WTC11 (cell line): Measurements from ENCODE around the gene ELP4. TPM values are rescaled to one million over a fixed set of nuclear protein-coding genes. Genes with fewer than 3 reads are reported as not detected.
A peak's percentile ranks its signal among the peaks of the same experiment; 100 is the strongest.

ENCODE experiments used
- ATAC-seq: fragments of 200-7000 bp; cut with Tn5 transposase; 2 replicates; pipeline ENCODE4 v1.10.0; 2021; ENCODE audit warnings: mild to moderate bottlenecking, moderate library complexity
- CTCF ChIA-PET: fragments of 300-600 bp; sonication (Branson Sonifier 250); formaldehyde crosslinking; loops from one replicate; lab custom pipeline; 2021; ENCODE audit warnings: antibody characterized with exemption; lab: Charles Lee
- POLR2A ChIA-PET: fragments of 350-600 bp; sonication (Branson Sonifier 250); formaldehyde crosslinking; loops from one replicate; lab custom pipeline; 2021; ENCODE audit warnings: antibody characterized with exemption; lab: Charles Lee
- DNase-seq: peaks from one replicate; pipeline ENCODE4 v3.0.0; 2021; ENCODE audit warnings: low spot score
- H3K27ac Mint-ChIP-seq: 2 replicates; pipeline ENCODE4 v1.8.0; 2021; ENCODE audit warnings: mixed read lengths
- H3K27me3 Mint-ChIP-seq: 2 replicates; pipeline ENCODE4 v1.8.0; 2021; ENCODE audit warnings: low read depth, mild to moderate bottlenecking, moderate library complexity, mixed read lengths
- H3K36me3 Mint-ChIP-seq: 2 replicates; pipeline ENCODE4 v1.8.0; 2021; ENCODE audit warnings: mixed read lengths
- H3K4me1 Mint-ChIP-seq: 2 replicates; pipeline ENCODE4 v1.8.0; 2022; ENCODE audit warnings: mixed read lengths
- H3K4me3 Mint-ChIP-seq: 2 replicates; pipeline ENCODE4 v1.8.0; 2021; ENCODE audit warnings: mild to moderate bottlenecking, moderate library complexity, mixed read lengths
- H3K9me3 Mint-ChIP-seq: 2 replicates; pipeline ENCODE4 v1.8.0; 2021; ENCODE audit warnings: mixed read lengths
- ARID4B ChIP-seq: sonication (generic); formaldehyde crosslinking; IDR thresholded peaks from 2 replicates; pipeline ENCODE4 v1.8.0; 2023; ENCODE audit warnings: missing genetic modification reagents, mild to moderate bottlenecking, borderline replicate concordance
- ATF1 ChIP-seq: sonication (generic); formaldehyde crosslinking; IDR thresholded peaks from 2 replicates; pipeline ENCODE4 v1.8.1; 2023; ENCODE audit warnings: mild to moderate bottlenecking, moderate library complexity, missing genetic modification reagents
- ATF6 ChIP-seq: sonication (generic); formaldehyde crosslinking; IDR thresholded peaks from 2 replicates; pipeline ENCODE4 v1.8.1; 2023; ENCODE audit warnings: mild to moderate bottlenecking, missing genetic modification reagents
- CBFB ChIP-seq: sonication (generic); formaldehyde crosslinking; IDR thresholded peaks from 2 replicates; pipeline ENCODE4 v1.8.1; 2022; ENCODE audit warnings: mild to moderate bottlenecking, low read depth, missing genetic modification reagents
- CREM ChIP-seq: sonication (generic); formaldehyde crosslinking; IDR thresholded peaks from 2 replicates; pipeline ENCODE4 v1.8.1; 2022; ENCODE audit warnings: mild to moderate bottlenecking, missing genetic modification reagents, moderate library complexity
- ESRRA ChIP-seq: sonication (generic); formaldehyde crosslinking; IDR thresholded peaks from 2 replicates; pipeline ENCODE4 v1.8.1; 2022; ENCODE audit warnings: mild to moderate bottlenecking, missing genetic modification reagents, borderline replicate concordance
- FOXK1 ChIP-seq: sonication (generic); formaldehyde crosslinking; IDR thresholded peaks from 2 replicates; pipeline ENCODE4 v1.8.0; 2022; ENCODE audit warnings: mild to moderate bottlenecking, moderate library complexity, missing genetic modification reagents
- GTF2I ChIP-seq: fragments of 250-450 bp; sonication (Bioruptor Pico); conservative IDR thresholded peaks from 2 replicates; pipeline ENCODE4 v1.4.0; 2021; ENCODE audit warnings: mild to moderate bottlenecking
- IRF2 ChIP-seq: sonication (generic); formaldehyde crosslinking; IDR thresholded peaks from 2 replicates; pipeline ENCODE4 v1.8.0; 2022; ENCODE audit warnings: low read depth, missing genetic modification reagents, borderline replicate concordance
- JUN ChIP-seq: sonication (generic); formaldehyde crosslinking; IDR thresholded peaks from 2 replicates; pipeline ENCODE4 v1.8.0; 2023; ENCODE audit warnings: mild to moderate bottlenecking, missing genetic modification reagents
- RELA ChIP-seq: sonication (generic); formaldehyde crosslinking; IDR thresholded peaks from 2 replicates; pipeline ENCODE4 v1.8.1; 2022; ENCODE audit warnings: missing genetic modification reagents, mild to moderate bottlenecking, borderline replicate concordance
- STAT6 ChIP-seq: sonication (generic); formaldehyde crosslinking; conservative IDR thresholded peaks from 2 replicates; pipeline ENCODE4 v1.8.1; 2023; ENCODE audit warnings: mild to moderate bottlenecking, low read depth, missing genetic modification reagents, moderate library complexity
- TEAD1 ChIP-seq: sonication (generic); formaldehyde crosslinking; IDR thresholded peaks from 2 replicates; pipeline ENCODE4 v1.8.0; 2022; ENCODE audit warnings: mild to moderate bottlenecking, missing genetic modification reagents
- ZMAT4 ChIP-seq: fragments of 250-450 bp; sonication (Bioruptor Pico); IDR thresholded peaks from 2 replicates; pipeline ENCODE4 v1.9.0; 2021; ENCODE audit warnings: mild to moderate bottlenecking
- ZNF138 ChIP-seq: sonication (generic); formaldehyde crosslinking; conservative IDR thresholded peaks from 2 replicates; pipeline ENCODE4 v1.8.1; 2022; ENCODE audit warnings: mild to moderate bottlenecking, moderate library complexity, missing genetic modification reagents
- ZNF416 ChIP-seq: fragments of 250-450 bp; sonication (Bioruptor Pico); IDR thresholded peaks from 2 replicates; pipeline ENCODE4 v1.9.0; 2021; ENCODE audit warnings: mild to moderate bottlenecking, inconsistent platforms
- total RNA-seq: library from RNA; stranded (reverse); gene quantifications from 3 replicates; pipeline ENCODE4 v1.2.3, GENCODE V29; 2021

Gene ELP4
- total RNA-seq, 1 experiment from 2014 or later = 14.6 TPM

GRCh38 chr11:31761636-31762035 lies 252.1 kb downstream of the ELP4 start (continued):
- TF ChIP-seq RELA (CRISPR knock-in tag) (no peak), GTF2I (CRISPR knock-in tag) (no peak), CREM (CRISPR knock-in tag) (no peak), ZNF138 (CRISPR knock-in tag) (no peak), IRF2 (no peak), ARID4B (CRISPR knock-in tag) (no peak), ZNF416 (CRISPR knock-in tag) (no peak), ZMAT4 (CRISPR knock-in tag) (no peak), CBFB (no peak), JUN (no peak), ESRRA (CRISPR knock-in tag) (no peak)

GRCh38 chr11:31763296-31763695 lies 253.7 kb downstream of the ELP4 start:
- ATAC-seq = peak; percentile 87
- no peak overlapping the region for H3K4me3 Mint-ChIP-seq
- H3K4me1 Mint-ChIP-seq = peaks cover 22% of the 10 kb centered on the region
- ChIA-PET CTCF (interaction anchor here (0.9 to 1.8 kb wide), 4 partner anchors 122 to 366 kb away, joined by 3 to 9 read pairs (median 6); no protein-coding TSS in a partner anchor), POLR2A (no interaction called here)
- no peak for DNase-seq
- H3K9me3 Mint-ChIP-seq = no peaks in the 10 kb centered on the region
- peak overlapping the region; percentile 92; the same call in 1 of the 2 replicates for H3K27ac Mint-ChIP-seq
- no peaks in the 10 kb centered on the region for H3K36me3 Mint-ChIP-seq
- TF ChIP-seq TEAD1 (CRISPR knock-in tag) = no peak
- TF ChIP-seq ATF1 (CRISPR knock-in tag) = no peak
- no peak for TF ChIP-seq FOXK1 (CRISPR knock-in tag)
- TF ChIP-seq ATF6 (CRISPR knock-in tag) = no peak
- TF ChIP-seq STAT6 (CRISPR knock-in tag) = no peak
- H3K27me3 Mint-ChIP-seq = no peaks in the 10 kb centered on the region
